22Rv1 (cell line): ENCODE measurements around the gene TIMM8B.

Source experiments
- ZFX ChIP-seq: fragments of 450-650 bp; IDR thresholded peaks from 2 replicates; pipeline ENCODE4 v1.6.1; 2017; ENCODE audit warnings: antibody characterized with exemption, borderline replicate concordance
- TF ChIP-seq, protein P1 (sequence below): fragments of 450-650 bp; IDR thresholded peaks from 2 replicates; pipeline ENCODE4 v1.5.1; 2017; ENCODE audit warnings: mild to moderate bottlenecking

GRCh38 chr11:112086422-112087191, at the start of gene TIMM8B, which contains the start of gene SDHD:
- TF ChIP-seq, protein P1, sequence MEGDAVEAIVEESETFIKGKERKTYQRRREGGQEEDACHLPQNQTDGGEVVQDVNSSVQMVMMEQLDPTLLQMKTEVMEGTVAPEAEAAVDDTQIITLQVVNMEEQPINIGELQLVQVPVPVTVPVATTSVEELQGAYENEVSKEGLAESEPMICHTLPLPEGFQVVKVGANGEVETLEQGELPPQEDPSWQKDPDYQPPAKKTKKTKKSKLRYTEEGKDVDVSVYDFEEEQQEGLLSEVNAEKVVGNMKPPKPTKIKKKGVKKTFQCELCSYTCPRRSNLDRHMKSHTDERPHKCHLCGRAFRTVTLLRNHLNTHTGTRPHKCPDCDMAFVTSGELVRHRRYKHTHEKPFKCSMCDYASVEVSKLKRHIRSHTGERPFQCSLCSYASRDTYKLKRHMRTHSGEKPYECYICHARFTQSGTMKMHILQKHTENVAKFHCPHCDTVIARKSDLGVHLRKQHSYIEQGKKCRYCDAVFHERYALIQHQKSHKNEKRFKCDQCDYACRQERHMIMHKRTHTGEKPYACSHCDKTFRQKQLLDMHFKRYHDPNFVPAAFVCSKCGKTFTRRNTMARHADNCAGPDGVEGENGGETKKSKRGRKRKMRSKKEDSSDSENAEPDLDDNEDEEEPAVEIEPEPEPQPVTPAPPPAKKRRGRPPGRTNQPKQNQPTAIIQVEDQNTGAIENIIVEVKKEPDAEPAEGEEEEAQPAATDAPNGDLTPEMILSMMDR, result peak; percentile 29
- TF ChIP-seq ZFX, result no peak
